Muscle layer of colon (tissue), 2 donors: Measurements from ENCODE around the gene ENAH.
A peak's percentile ranks its signal among the peaks of the same experiment; 100 is the strongest.
"Not testable (repeated sequence)": the region's sequence is repeated elsewhere in the genome, so short reads cannot be mapped to it uniquely, and the experiment has no call there.

Experiments
- H3K27ac ChIP-seq: one replicate; pipeline ENCODE4 v1.7.0; 2013; ENCODE audit warnings: low read depth, mild to moderate bottlenecking, low read length, moderate library complexity
- H3K27me3 ChIP-seq, 2 donors: one replicate each; pipeline ENCODE4 v1.7.0; 2013; ENCODE audit warnings: low read length in 2 of 2, mild to moderate bottlenecking in 2 of 2; ENCODE audit not compliant: insufficient read depth in 2 of 2, control insufficient read depth in 1 of 2
- H3K36me3 ChIP-seq: one replicate; pipeline ENCODE4 v1.7.0; 2013; ENCODE audit warnings: mild to moderate bottlenecking, low read length; ENCODE audit not compliant: insufficient read depth
- H3K4me1 ChIP-seq: one replicate; pipeline ENCODE4 v1.7.0; 2013; ENCODE audit warnings: mild to moderate bottlenecking, low read length; ENCODE audit not compliant: insufficient read depth
- H3K4me3 ChIP-seq, 2 donors: one replicate each; pipeline ENCODE4 v1.7.0; 2013; ENCODE audit warnings: low read length in 2 of 2, low read depth in 1 of 2, mild to moderate bottlenecking in 1 of 2, moderate library complexity in 1 of 2
- H3K9ac ChIP-seq: one replicate; pipeline ENCODE4 v1.7.0; 2013; ENCODE audit warnings: low read length
- H3K9me3 ChIP-seq: one replicate; pipeline ENCODE4 v1.7.0; 2013; ENCODE audit warnings: mild to moderate bottlenecking, low read length
- donor health status: abdominal sarcoma.
- donor health status: Adenocarcinoma of cecum.

ENAH gene

DNA sequence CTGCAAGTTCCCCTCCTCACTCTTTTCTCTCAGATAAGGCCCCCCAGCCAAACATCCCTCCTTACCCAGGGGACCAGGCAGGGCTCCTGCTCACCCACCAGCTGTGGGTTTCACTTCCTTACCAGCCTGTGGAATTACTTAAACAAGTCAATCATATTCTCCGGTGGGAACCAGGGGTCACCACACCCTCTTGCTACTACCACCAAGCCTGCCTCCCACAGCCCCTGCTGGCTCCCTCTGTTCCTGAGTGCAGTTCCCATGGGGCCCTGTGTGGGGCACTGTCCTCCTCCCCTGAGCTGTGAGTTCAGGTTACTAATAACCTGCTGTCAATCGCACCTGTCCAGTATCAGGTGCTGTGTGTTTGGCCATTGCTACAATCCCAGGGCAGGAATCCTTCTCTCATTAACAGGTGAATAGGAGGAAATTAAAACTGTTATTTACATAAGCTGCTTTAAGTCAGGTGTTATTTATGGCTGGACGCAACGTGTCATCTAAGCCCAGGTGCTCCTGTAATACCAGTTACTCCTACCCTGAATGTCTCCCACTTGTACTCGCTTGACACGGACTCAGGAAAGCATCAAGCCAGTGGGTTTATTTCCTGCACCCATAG, 172.0 kb downstream of the ENAH start:
- Histone ChIP-seq H3K4me3 (no peak overlapping the region), H3K9ac (no peak overlapping the region), H3K27me3 (no peaks in the 10 kb centered on the region), H3K27ac (no peak overlapping the region), H3K9me3 (no peaks in the 10 kb centered on the region), H3K4me1 (peaks cover 40% of the 10 kb centered on the region), H3K36me3 (no peaks in the 10 kb centered on the region)

DNA sequence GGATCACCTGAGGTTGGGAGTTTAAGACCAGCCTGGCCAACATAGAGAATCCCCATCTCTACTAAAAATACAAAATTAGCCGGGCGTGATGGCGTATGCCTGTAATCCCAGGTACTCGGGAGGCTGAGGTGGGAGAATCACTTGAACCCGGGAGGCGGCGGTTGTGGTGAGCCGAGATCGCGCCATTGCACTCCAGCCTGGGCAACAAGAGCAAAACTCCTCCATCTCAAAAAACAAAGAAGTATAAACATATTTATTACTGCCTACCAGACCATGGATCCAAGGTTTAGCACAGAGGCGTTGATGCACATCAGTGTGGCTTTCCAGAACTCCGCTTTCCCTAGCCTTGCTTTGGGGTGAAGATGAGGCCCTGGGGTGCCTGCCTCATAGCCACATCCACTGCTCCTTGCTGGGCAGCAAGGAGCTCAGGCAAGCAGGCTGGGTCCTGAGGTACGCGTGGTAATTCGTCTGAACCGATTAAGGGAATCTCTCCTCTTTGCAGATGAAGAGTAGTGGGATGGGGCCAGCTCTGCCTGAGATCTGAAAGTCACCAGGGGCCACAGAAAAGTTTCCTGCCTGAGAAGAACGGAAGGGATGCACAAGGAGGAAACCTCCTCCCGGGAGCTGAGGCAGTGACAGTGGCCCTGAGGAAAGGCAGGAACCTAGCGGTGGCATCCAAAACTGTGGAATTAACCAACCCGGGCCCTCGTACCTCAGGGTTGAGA, 172.8 kb downstream of the ENAH start:
- Histone ChIP-seq H3K9ac (no peak overlapping the region), H3K4me3 (no peak overlapping the region), H3K27ac (no peak overlapping the region), H3K4me1 (peaks cover 43% of the 10 kb centered on the region), H3K36me3 (no peaks in the 10 kb centered on the region), H3K27me3 (no peaks in the 10 kb centered on the region), H3K9me3 (no peaks in the 10 kb centered on the region)

DNA sequence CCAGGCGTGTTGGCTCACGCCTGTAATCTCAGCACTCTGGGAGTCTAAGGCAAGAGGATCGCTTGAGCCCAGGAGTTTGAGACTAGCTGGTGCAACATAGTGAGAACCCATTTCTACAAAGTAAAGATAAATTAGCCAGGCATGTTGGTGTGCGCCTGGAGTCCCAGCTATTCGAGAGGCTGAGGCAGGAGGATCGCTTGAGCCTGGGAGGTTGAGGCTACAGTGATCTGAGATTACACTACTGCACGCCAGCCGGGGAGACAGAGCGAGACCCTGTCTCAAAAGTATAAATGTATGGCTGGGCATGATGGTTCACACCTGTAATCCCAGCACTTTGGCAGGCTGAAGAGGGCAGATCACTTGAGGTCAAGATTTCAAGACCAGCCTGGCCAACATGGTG, 173.6 kb downstream of the ENAH start:
- Histone ChIP-seq H3K4me3 (no peak overlapping the region), H3K9ac (no peak overlapping the region), H3K27ac (peak overlapping the region; percentile 27), H3K9me3 (no peaks in the 10 kb centered on the region), H3K36me3 (no peaks in the 10 kb centered on the region), H3K4me1 (peaks cover 49% of the 10 kb centered on the region), H3K27me3 (no peaks in the 10 kb centered on the region)

DNA sequence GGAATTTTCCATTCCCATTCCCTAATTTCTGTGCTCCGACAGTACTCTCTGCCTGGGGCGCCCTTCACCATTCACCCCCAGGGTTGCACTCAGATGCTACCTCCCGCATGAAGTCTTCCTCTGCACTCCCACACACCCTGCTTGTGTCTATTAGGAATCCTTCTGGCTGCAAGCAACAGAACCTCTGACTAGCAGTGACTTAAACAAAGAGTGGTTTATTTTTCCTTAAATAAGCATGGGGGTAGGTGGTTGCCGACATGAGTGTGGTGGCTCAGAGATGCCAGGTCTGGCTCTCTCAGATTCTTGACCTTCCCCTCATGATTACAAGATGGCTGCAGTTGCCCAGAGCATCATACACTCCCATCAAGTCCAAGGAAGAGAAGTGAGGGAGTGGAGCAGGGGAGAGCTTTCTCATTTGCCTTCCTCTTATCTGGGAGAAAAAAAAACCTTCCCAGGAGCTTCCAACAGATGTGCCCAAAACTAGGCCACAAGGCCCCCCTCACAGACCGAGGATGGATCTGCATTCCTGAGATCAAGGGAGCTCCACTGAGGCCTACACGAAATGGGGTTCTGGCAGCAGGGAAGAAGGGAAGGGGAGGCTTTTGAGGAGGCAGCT, 175.5 kb downstream of the ENAH start:
- Histone ChIP-seq H3K9me3 (no peaks in the 10 kb centered on the region), H3K36me3 (no peaks in the 10 kb centered on the region), H3K4me3 (no peak overlapping the region), H3K9ac (no peak overlapping the region), H3K4me1 (peaks cover 48% of the 10 kb centered on the region), H3K27me3 (no peaks in the 10 kb centered on the region), H3K27ac (no peak overlapping the region)

DNA sequence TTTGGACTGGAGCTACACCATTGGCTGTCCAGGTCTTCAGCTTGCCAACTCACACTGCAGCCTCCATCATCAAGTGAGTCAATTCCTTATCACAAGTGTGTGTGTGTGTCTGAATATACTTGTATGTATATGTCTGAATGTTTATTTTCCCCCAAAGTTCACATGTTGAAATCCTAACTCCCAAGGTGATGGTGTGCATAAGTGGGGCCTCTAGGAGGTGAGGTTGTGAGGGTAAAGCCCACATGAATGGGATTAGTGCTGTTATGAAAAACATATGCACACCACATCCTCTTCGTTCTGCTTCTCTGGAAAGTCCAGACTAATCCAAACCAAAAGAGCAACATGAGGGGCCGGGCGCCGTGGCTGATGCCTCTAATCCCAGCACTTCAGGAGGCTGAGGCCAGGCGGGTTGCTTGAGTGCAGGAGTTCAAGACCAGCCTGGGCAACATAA, 176.4 kb downstream of the ENAH start:
- peaks cover 39% of the 10 kb centered on the region for H3K4me1 ChIP-seq
- H3K9ac ChIP-seq, result no peak overlapping the region
- no peaks in the 10 kb centered on the region for H3K36me3 ChIP-seq
- H3K4me3 ChIP-seq, result no peak overlapping the region
- no peaks in the 10 kb centered on the region for H3K9me3 ChIP-seq
- H3K27me3 ChIP-seq, result no peaks in the 10 kb centered on the region
- no peak overlapping the region for H3K27ac ChIP-seq

DNA sequence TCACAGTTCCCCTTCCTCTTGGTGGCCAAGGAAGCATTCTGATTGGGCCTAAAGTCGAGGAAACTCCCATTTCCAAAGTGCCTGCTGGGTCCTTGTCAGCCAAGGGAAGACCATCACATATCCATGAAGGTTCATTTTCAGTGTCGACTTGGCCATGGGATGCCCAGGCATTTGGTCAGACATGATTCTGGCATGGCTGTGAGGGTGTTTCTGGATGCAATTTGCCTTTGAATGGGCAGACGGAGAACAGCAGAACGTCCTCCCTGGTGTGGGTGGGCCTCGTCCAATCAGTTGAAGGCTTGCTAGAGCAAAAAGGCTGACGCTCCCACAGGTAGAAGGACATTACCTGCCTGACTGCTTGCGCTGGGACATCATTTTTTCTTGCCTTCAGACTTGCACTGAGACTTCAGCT, 176.8 kb downstream of the ENAH start:
- H3K27ac ChIP-seq, result no peak overlapping the region
- H3K9me3 ChIP-seq, result no peaks in the 10 kb centered on the region
- H3K27me3 ChIP-seq, result no peaks in the 10 kb centered on the region
- H3K4me3 ChIP-seq, result no peak overlapping the region
- H3K4me1 ChIP-seq, result peaks cover 38% of the 10 kb centered on the region
- no peak overlapping the region for H3K9ac ChIP-seq
- H3K36me3 ChIP-seq, result no peaks in the 10 kb centered on the region

DNA sequence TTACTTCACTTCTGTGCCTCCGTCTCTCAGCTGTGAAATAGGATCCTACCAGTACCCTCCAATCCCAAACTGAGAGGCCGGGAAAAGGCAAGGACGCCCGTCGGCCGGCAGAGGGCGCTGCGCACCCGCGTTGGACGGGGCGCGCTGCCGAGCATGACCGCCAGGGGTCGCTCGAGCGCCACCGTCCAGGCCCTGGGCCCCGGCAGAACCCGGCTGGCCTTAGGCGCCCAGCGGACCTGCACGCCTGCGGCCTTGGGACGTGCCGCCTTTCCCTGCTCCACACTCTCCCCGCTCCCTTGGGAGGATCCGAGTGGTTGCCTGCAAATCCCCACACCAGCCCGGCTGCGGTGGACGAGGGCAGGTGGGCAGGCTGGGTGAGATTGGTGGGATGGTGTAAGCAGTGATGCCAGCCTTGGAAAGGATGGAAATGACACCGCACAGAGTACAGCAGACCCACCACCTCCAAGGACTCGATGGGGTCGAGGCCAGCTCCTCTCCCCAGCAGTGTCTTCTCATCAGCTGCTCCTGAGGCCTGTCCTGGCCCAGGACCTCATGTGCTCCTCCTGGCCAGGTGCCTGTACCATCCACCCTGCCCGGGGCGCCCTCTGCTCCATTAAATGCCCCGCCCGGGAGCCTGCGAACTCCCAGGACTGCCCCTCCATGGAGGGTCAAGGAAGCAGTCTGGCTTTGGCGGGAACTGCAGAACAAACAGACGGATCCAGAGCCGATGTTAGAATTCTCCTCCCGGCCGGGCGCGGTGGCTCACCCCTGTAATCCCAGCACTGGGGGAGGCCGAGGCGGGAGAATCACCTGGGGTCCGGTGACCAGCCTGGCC, 177.7 kb downstream of the ENAH start:
- H3K4me3 ChIP-seq, result no peak overlapping the region
- no peaks in the 10 kb centered on the region for H3K27me3 ChIP-seq
- peak overlapping the region; percentile 72 for H3K27ac ChIP-seq
- H3K36me3 ChIP-seq, result no peaks in the 10 kb centered on the region
- peaks cover 44% of the 10 kb centered on the region for H3K4me1 ChIP-seq
- H3K9ac ChIP-seq, result no peak overlapping the region
- no peaks in the 10 kb centered on the region for H3K9me3 ChIP-seq

DNA sequence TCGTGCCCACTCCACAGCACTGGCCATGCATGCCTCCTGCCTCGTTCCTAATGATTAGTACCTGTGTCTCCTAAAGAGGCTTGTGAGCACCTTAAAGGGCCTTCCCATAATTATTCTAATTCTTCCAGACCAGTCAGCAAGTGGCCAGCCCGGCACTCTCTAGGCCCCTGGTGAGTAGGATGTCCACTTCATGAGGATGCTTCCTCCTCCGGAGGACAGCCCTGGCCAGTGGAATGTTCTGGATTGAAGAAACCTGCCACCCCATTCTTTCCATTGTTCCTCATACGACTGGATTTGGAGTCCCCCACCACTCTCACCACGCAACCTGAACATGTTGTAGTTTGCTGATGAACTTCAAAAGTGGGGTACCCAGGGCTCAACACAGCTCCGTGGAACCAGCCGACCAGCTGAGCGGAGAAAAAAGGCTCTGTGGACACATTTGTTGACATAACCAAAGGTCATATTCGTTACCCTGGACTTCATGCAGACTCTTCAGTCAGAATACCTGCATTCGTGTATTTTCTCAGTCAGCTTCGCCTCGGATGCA, 178.4 kb downstream of the ENAH start:
- Histone ChIP-seq H3K9me3 (no peaks in the 10 kb centered on the region), H3K27ac (peak overlapping the region; percentile 72), H3K36me3 (no peaks in the 10 kb centered on the region), H3K9ac (no peak overlapping the region), H3K27me3 (no peaks in the 10 kb centered on the region), H3K4me1 (peaks cover 45% of the 10 kb centered on the region), H3K4me3 (peak overlapping the region in 1 of 2 donors; percentile 0)

DNA sequence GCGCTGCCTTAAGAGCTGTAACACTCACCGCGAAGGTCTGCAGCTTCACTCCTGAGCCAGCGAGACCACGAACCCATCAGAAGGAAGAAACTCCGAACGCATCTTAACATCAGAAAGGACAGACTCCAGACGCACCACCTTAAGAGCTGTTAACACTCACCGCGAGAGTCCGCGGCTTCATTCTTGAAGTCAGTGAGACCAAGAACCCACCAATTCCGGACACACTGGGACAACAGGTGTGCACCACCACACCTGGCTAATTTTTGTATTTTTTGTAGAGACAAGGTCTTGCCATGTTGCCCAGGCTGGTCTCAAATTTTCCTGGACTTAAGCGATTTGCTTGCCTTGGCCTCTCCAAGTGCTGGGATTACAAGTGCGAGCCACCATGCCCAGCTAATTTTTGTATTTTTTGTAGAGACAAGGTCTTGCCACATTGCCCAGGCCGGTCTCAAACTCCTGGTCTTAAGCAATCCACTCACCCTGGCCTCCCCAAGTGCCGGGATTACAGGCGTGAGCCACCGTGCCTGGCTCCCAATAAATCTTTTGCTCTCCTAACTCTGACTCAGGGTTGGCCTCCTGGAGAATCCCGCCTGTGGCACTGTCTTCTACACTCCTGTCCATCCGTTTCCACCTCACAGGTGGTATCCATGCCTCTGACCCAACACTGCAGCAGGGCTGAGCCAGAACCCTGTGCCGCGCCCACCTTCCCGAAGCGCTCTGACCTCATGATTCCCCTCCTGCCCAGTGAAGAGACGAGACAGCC, 179.1 kb downstream of the ENAH start:
- Histone ChIP-seq H3K4me1 (peaks cover 45% of the 10 kb centered on the region), H3K27ac (peak overlapping the region; percentile 72), H3K4me3 (peak overlapping the region in 1 of 2 donors; percentile 0)
- not testable (repeated sequence) for H3K36me3 ChIP-seq, H3K9me3 ChIP-seq, H3K27me3 ChIP-seq, H3K9ac ChIP-seq

DNA sequence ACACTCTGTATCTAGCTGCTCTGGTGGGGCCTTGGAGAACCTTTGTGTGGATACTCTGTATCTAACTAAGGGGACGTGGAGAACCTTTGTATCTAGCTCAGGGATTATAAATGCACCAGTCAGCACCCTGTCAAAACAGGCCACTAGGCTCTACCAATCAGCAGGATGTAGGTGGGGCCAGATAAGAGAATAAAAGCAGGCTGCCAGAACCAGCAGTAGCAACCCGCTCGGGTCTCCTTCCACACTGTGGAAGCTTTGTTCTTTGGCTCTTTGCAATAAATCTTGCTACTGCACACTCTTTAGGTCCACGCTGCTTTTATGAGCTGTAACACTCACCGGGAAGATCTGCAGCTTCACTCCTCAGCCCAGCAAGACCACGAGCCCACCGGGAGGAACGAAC, 179.7 kb downstream of the ENAH start:
- not testable (repeated sequence) for H3K27ac ChIP-seq
- peaks cover 51% of the 10 kb centered on the region for H3K4me1 ChIP-seq

More for the DNA sequence above, 179.7 kb downstream of the ENAH start:
- H3K36me3 ChIP-seq, H3K4me3 ChIP-seq, H3K9ac ChIP-seq, H3K9me3 ChIP-seq, H3K27me3 ChIP-seq: not testable (repeated sequence)
